Panc1 (cell line): Measurements from ENCODE around the gene RNU2-63P. TPM values are rescaled to one million over a fixed set of nuclear protein-coding genes. Genes with fewer than 3 reads are reported as not detected.

ENCODE experiments used
- ATAC-seq: fragments of 200-7000 bp; cut with Tn5 transposase; 2 replicates; pipeline ENCODE4 v1.9.1; 2020; ENCODE audit warnings: mild to moderate bottlenecking, moderate library complexity
- BruUV-seq: library from RNA; stranded (reverse); fragments of 400-500 nt; replicated peaks from 2 replicates; lab custom pipeline; 2021; lab: Mats Ljungman, UMichigan
- CTCF ChIA-PET: fragments of 300-600 bp; sonication (Branson Sonifier 250); formaldehyde crosslinking; loops from one replicate; lab custom pipeline; 2022; ENCODE audit warnings: antibody characterized with exemption; lab: Charles Lee
- POLR2A ChIA-PET: fragments of 300-600 bp; sonication (Branson Sonifier 250); formaldehyde crosslinking; loops from one replicate; lab custom pipeline; 2022; ENCODE audit warnings: antibody characterized with exemption; lab: Charles Lee
- DNase-seq: peaks from one replicate; pipeline ENCODE4 v3.0.0-alpha.2; 2010; ENCODE audit warnings: low read depth, low spot score
- H3K27ac ChIP-seq: 2 replicates; pipeline ENCODE4 v1.5.1; 2011; ENCODE audit warnings: mild to moderate bottlenecking, low read length, inconsistent platforms
- H3K27me3 ChIP-seq: fragments of 200-500 bp; sonication (Bioruptor generic); 2 replicates; pipeline ENCODE4 v1.6.0; 2014; ENCODE audit warnings: low read length, inconsistent platforms; ENCODE audit not compliant: control insufficient read depth, insufficient read depth
- H3K36me3 ChIP-seq: fragments of 200-500 bp; sonication (Bioruptor generic); 2 replicates; pipeline ENCODE4 v1.5.1; 2014; ENCODE audit warnings: inconsistent platforms, mild to moderate bottlenecking, low read length, moderate library complexity; ENCODE audit not compliant: control insufficient read depth, insufficient read depth
- H3K4me1 ChIP-seq: 2 replicates; pipeline ENCODE4 v1.5.1; 2011; ENCODE audit warnings: inconsistent platforms, mild to moderate bottlenecking, low read length, moderate library complexity; ENCODE audit not compliant: control insufficient read depth, insufficient read depth
- H3K4me3 ChIP-seq, 2 experiments: 2 replicates each; pipeline ENCODE4 v1.5.1; 2011 to 2012; ENCODE audit warnings: low read depth in 2 of 2, low read length in 2 of 2, mild to moderate bottlenecking in 2 of 2, inconsistent platforms in 1 of 2, moderate library complexity in 1 of 2
- H3K9me3 ChIP-seq: fragments of 200-500 bp; sonication (Bioruptor generic); 2 replicates; pipeline ENCODE4 v1.5.1; 2014; ENCODE audit warnings: low read depth, mild to moderate bottlenecking, inconsistent platforms, low read length, moderate library complexity; ENCODE audit not compliant: control insufficient read depth, insufficient read depth
- POLR2AphosphoS5 ChIP-seq: IDR thresholded peaks from 2 replicates; pipeline ENCODE4 v1.6.1; 2012; ENCODE audit warnings: mild to moderate bottlenecking, low read depth, low read length, moderate library complexity
- SIN3A ChIP-seq: IDR thresholded peaks from 2 replicates; pipeline ENCODE4 v1.6.1; 2012; ENCODE audit warnings: low read depth, mild to moderate bottlenecking, low read length, moderate library complexity, borderline replicate concordance; ENCODE audit not compliant: insufficient read depth
- TCF7L2 ChIP-seq: IDR thresholded peaks from 2 replicates; pipeline ENCODE4 v1.6.1; 2011; ENCODE audit warnings: mild to moderate bottlenecking, low read depth, low read length, inconsistent platforms
- in situ Hi-C: cut with HindIII; loops from 2 replicates; pipeline ENCODE4 v1.10.0; 2016; ENCODE audit warnings: low sequenced_read_pairs, low pct_unique_long_range_greater_than_20kb
- intact Hi-C: fragments of 100-400 bp; cut with micrococcal nuclease; formaldehyde crosslinking; loops from one replicate; pipeline ENCODE4 v1.10.0; 2022; ENCODE audit not compliant: unreplicated experiment
- total RNA-seq: library from RNA; stranded (reverse); gene quantifications from one replicate; pipeline ENCODE4 v1.2.1, GENCODE V29; 2021; ENCODE audit not compliant: unreplicated experiment
- TF ChIP-seq, protein P1 (sequence below): fragments of 450-650 bp; IDR thresholded peaks from 2 replicates; pipeline ENCODE4 v1.5.1; 2017; ENCODE audit warnings: mild to moderate bottlenecking
- TF ChIP-seq, protein P2 (sequence below), 2 experiments: IDR thresholded peaks; 2 replicates each; pipeline ENCODE4 v1.6.1; 2011 to 2012; ENCODE audit warnings: low read depth in 2 of 2, control low read depth in 1 of 2, low read length in 1 of 2, mild to moderate bottlenecking in 1 of 2, moderate library complexity in 1 of 2; ENCODE audit not compliant: insufficient read depth in 1 of 2

RNU2-63P gene
- total RNA-seq, 1 experiment from 2014 or later: 14.0 TPM

GRCh38 chr2:88011011-88011410 lies 5.3 kb downstream of the RNU2-63P start:
- TF ChIP-seq, protein P1, sequence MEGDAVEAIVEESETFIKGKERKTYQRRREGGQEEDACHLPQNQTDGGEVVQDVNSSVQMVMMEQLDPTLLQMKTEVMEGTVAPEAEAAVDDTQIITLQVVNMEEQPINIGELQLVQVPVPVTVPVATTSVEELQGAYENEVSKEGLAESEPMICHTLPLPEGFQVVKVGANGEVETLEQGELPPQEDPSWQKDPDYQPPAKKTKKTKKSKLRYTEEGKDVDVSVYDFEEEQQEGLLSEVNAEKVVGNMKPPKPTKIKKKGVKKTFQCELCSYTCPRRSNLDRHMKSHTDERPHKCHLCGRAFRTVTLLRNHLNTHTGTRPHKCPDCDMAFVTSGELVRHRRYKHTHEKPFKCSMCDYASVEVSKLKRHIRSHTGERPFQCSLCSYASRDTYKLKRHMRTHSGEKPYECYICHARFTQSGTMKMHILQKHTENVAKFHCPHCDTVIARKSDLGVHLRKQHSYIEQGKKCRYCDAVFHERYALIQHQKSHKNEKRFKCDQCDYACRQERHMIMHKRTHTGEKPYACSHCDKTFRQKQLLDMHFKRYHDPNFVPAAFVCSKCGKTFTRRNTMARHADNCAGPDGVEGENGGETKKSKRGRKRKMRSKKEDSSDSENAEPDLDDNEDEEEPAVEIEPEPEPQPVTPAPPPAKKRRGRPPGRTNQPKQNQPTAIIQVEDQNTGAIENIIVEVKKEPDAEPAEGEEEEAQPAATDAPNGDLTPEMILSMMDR: no peak
- TF ChIP-seq TCF7L2 (no peak), POLR2AphosphoS5 (no peak), SIN3A (no peak)
- TF ChIP-seq, protein P2, sequence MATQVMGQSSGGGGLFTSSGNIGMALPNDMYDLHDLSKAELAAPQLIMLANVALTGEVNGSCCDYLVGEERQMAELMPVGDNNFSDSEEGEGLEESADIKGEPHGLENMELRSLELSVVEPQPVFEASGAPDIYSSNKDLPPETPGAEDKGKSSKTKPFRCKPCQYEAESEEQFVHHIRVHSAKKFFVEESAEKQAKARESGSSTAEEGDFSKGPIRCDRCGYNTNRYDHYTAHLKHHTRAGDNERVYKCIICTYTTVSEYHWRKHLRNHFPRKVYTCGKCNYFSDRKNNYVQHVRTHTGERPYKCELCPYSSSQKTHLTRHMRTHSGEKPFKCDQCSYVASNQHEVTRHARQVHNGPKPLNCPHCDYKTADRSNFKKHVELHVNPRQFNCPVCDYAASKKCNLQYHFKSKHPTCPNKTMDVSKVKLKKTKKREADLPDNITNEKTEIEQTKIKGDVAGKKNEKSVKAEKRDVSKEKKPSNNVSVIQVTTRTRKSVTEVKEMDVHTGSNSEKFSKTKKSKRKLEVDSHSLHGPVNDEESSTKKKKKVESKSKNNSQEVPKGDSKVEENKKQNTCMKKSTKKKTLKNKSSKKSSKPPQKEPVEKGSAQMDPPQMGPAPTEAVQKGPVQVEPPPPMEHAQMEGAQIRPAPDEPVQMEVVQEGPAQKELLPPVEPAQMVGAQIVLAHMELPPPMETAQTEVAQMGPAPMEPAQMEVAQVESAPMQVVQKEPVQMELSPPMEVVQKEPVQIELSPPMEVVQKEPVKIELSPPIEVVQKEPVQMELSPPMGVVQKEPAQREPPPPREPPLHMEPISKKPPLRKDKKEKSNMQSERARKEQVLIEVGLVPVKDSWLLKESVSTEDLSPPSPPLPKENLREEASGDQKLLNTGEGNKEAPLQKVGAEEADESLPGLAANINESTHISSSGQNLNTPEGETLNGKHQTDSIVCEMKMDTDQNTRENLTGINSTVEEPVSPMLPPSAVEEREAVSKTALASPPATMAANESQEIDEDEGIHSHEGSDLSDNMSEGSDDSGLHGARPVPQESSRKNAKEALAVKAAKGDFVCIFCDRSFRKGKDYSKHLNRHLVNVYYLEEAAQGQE (IDR thresholded peaks at IDR 0.05; ENCODE audit: insufficient read depth in 1 of 2, low read depth in 2 of 2, low read length in 1 of 2): no peak
- Histone ChIP-seq H3K36me3 (no peaks in the 10 kb centered on the region), H3K4me3 (no peak overlapping the region), H3K9me3 (no peaks in the 10 kb centered on the region), H3K4me1 (peaks cover 6% of the 10 kb centered on the region; the same call in 1 of the 2 replicates), H3K27ac (no peak overlapping the region), H3K27me3 (no peaks in the 10 kb centered on the region)
- intact Hi-C loops (no loop called here), in situ Hi-C loops (no loop called here)
- BruUV-seq: no TSS peak
- ChIA-PET CTCF (interaction anchor here (1.2 kb wide), 1 partner anchor 9 kb away, joined by 6 read pairs; no protein-coding TSS in a partner anchor), POLR2A (no interaction called here)
- ATAC-seq (no peak), DNase-seq (no peak)

DNA sequence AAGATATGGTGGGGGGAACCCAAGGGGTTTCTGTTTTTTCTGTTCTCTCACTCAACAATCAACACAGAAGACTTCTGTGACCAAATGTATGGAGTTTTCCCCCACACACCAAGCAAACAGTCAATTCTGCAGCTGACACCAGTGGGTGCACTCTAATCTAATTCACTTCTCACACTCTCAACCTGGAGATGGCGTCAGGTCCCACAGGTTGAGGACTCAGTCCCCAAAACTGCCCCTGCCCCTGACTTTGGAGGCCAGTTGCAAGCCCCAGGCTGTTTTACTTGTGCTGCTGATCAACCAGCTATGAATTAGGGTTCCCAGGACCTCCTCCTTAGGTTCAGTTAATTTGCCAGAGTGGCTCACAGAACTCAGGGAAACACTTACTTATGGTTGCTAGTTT lies 6.2 kb downstream of the RNU2-63P start:
- Histone ChIP-seq H3K27ac (no peak overlapping the region), H3K4me1 (no peaks in the 10 kb centered on the region), H3K36me3 (no peaks in the 10 kb centered on the region), H3K9me3 (no peaks in the 10 kb centered on the region), H3K4me3 (no peak overlapping the region), H3K27me3 (no peaks in the 10 kb centered on the region)
- BruUV-seq: no TSS peak
- intact Hi-C loops (no loop called here), in situ Hi-C loops (no loop called here)
- TF ChIP-seq, protein P1: no peak
- TF ChIP-seq, protein P2 (IDR thresholded peaks at IDR 0.05; ENCODE audit: insufficient read depth in 1 of 2, low read depth in 2 of 2, low read length in 1 of 2): no peak
- TF ChIP-seq SIN3A (no peak), TCF7L2 (no peak), POLR2AphosphoS5 (no peak)
- ChIA-PET POLR2A (no interaction called here), CTCF (interaction anchor here (0.8 kb wide), 1 partner anchor 8 kb away, joined by 3 read pairs; no protein-coding TSS in a partner anchor)
- no peak for ATAC-seq
- DNase-seq: no peak
